HepG2 (cell line): Measurements from ENCODE around the gene ANKUB1. TPM values are rescaled to one million over a fixed set of nuclear protein-coding genes. Genes with fewer than 3 reads are reported as not detected.

Experiments
- ATAC-seq: fragments of 200-7000 bp; cut with Tn5 transposase; 3 replicates; pipeline ENCODE4 v1.9.1; 2020; ENCODE audit warnings: mild to moderate bottlenecking, moderate library complexity
- BruUV-seq: library from RNA; stranded (reverse); fragments of 400-500 nt; replicated peaks from 2 replicates; lab custom pipeline; 2021; lab: Mats Ljungman, UMichigan
- CTCF ChIA-PET: fragments of 300-600 bp; formaldehyde crosslinking; extraction: SDS; loops from one replicate; lab custom pipeline; 2021; ENCODE audit warnings: low total read pairs, inconsistent platforms, low intra/inter-chr PET ratio; lab: Yijun Ruan, JAX
- POLR2A ChIA-PET: fragments of 350-600 bp; sonication (Branson Sonifier 250); formaldehyde crosslinking; loops from one replicate; lab custom pipeline; 2020; ENCODE audit warnings: antibody characterized with exemption, inconsistent platforms; lab: Yijun Ruan, JAX
- DNase-seq: peaks from one replicate; pipeline ENCODE4 v3.0.0-alpha.2; 2015; ENCODE audit warnings: low spot score
- FAIRE-seq: peaks from 3 replicates; lab custom pipeline; 2011; peaks lifted over from hg19 to GRCh38; lab: Jason Lieb, UNC
- H2AFZ ChIP-seq: one replicate; pipeline ENCODE4 v1.6.1; 2011; ENCODE audit warnings: low read length, inconsistent platforms
- H3K27ac ChIP-seq: fragments of 300-600 bp; 3 replicates; pipeline ENCODE4 v1.8.0; 2011; ENCODE audit warnings: mixed run types, mild to moderate bottlenecking, mixed read lengths, low read length, inconsistent platforms; ENCODE audit not compliant: insufficient read depth; ENCODE audit errors: extremely low read length
- H3K27me3 ChIP-seq, 2 experiments: fragments of 200-600 bp in 1 of 2; 2 replicates in 1 of 2; 3 replicates in 1 of 2; pipeline versions ENCODE4 v1.6.0 to v1.8.0; 2011; ENCODE audit warnings: low read length in 2 of 2, mild to moderate bottlenecking in 2 of 2, moderate library complexity in 2 of 2, inconsistent platforms in 1 of 2; ENCODE audit not compliant: insufficient read depth in 2 of 2, control insufficient read depth in 1 of 2
- H3K36me3 ChIP-seq, 2 experiments: fragments of 200-600 bp in 1 of 2; replicated peaks in 1 of 2; 2 replicates in 1 of 2; 3 replicates in 1 of 2; pipeline versions ENCODE4 v1.5.1 to v1.8.0; 2011; ENCODE audit warnings: low read length in 2 of 2, inconsistent platforms in 1 of 2; ENCODE audit not compliant: insufficient read depth in 2 of 2, control insufficient read depth in 1 of 2
- H3K4me1 ChIP-seq: 2 replicates; pipeline ENCODE4 v1.5.1; 2012; ENCODE audit warnings: low read length, inconsistent platforms; ENCODE audit not compliant: insufficient read depth
- H3K4me2 ChIP-seq: 2 replicates; pipeline ENCODE4 v1.6.0; 2011; ENCODE audit warnings: low read depth, low read length, inconsistent platforms
- H3K4me3 ChIP-seq, 3 experiments: fragments of 200-600 bp in 1 of 3; sonication (generic), shearing (Covaris generic) in 1 of 3; replicated peaks in 1 of 3; 2 replicates each; pipeline ENCODE4 v1.5.1; 2011 to 2016; ENCODE audit warnings: low read length in 3 of 3, inconsistent platforms in 2 of 3, low read depth in 2 of 3, mild to moderate bottlenecking in 2 of 3, control low read depth in 1 of 3, mixed read lengths in 1 of 3; ENCODE audit not compliant: insufficient read depth in 1 of 3
- H3K79me2 ChIP-seq: one replicate; pipeline ENCODE4 v1.6.1; 2011; ENCODE audit warnings: low read length, inconsistent platforms; ENCODE audit not compliant: insufficient read depth
- H3K9ac ChIP-seq: 2 replicates; pipeline ENCODE4 v1.6.0; 2011; ENCODE audit warnings: mild to moderate bottlenecking, low read depth, low read length, inconsistent platforms; ENCODE audit not compliant: insufficient read depth
- H3K9me3 ChIP-seq: 2 replicates; pipeline ENCODE4 v1.5.1; 2012; ENCODE audit warnings: mild to moderate bottlenecking, low read length
- H4K20me1 ChIP-seq: 2 replicates; pipeline ENCODE4 v1.6.0; 2011; ENCODE audit warnings: inconsistent platforms, mild to moderate bottlenecking, low read length, moderate library complexity; ENCODE audit not compliant: insufficient read depth
- CENPBD1 ChIP-seq: sonication (generic); formaldehyde crosslinking; IDR thresholded peaks from 2 replicates; pipeline ENCODE4 v1.8.0; 2022; ENCODE audit warnings: missing genetic modification reagents, low read depth, mild to moderate bottlenecking, borderline replicate concordance
- FIP1L1 ChIP-seq: fragments of 200-400 bp; formaldehyde crosslinking; IDR thresholded peaks from 2 replicates; pipeline ENCODE4 v1.6.1; 2018; ENCODE audit warnings: low read depth, mild to moderate bottlenecking, low read length, moderate library complexity, borderline replicate concordance; ENCODE audit not compliant: insufficient read depth
- GFI1 ChIP-seq: sonication (generic); formaldehyde crosslinking; IDR thresholded peaks from 2 replicates; pipeline ENCODE4 v1.5.0; 2020; ENCODE audit warnings: missing genetic modification reagents, mild to moderate bottlenecking, borderline replicate concordance
- NKX3-1 ChIP-seq: sonication (generic); formaldehyde crosslinking; IDR thresholded peaks from 2 replicates; pipeline ENCODE4 v1.5.0; 2020; ENCODE audit warnings: missing genetic modification reagents
- RNF219 ChIP-seq: sonication (generic); formaldehyde crosslinking; IDR thresholded peaks from 2 replicates; pipeline ENCODE4 v1.5.0; 2020; ENCODE audit warnings: mild to moderate bottlenecking, missing genetic modification reagents
- THAP9 ChIP-seq: sonication (generic); formaldehyde crosslinking; IDR thresholded peaks from 2 replicates; pipeline ENCODE4; 2020; ENCODE audit warnings: missing genetic modification reagents, mild to moderate bottlenecking, borderline replicate concordance
- ZBTB2 ChIP-seq: sonication (generic); formaldehyde crosslinking; IDR thresholded peaks from 2 replicates; pipeline ENCODE4 v1.8.0; 2022; ENCODE audit warnings: low read depth, missing genetic modification reagents
- ZGPAT ChIP-seq: IDR thresholded peaks from 2 replicates; pipeline ENCODE4 v1.6.1; 2016; ENCODE audit warnings: mild to moderate bottlenecking
- ZNF143 ChIP-seq: sonication (generic); formaldehyde crosslinking; IDR thresholded peaks from 2 replicates; pipeline ENCODE4 v1.4.0; 2020; ENCODE audit warnings: missing genetic modification reagents
- ZNF274 ChIP-seq: sonication (generic); formaldehyde crosslinking; IDR thresholded peaks from 2 replicates; pipeline ENCODE4 v1.5.1; 2020; ENCODE audit warnings: mild to moderate bottlenecking, missing genetic modification reagents
- ZNF331 ChIP-seq: sonication (generic); formaldehyde crosslinking; IDR thresholded peaks from 2 replicates; pipeline ENCODE4 v1.4.0; 2020; ENCODE audit warnings: missing genetic modification reagents
- ZNF781 ChIP-seq: sonication (generic); formaldehyde crosslinking; IDR thresholded peaks from 2 replicates; pipeline ENCODE4 v1.5.1; 2020; ENCODE audit warnings: borderline replicate concordance, mild to moderate bottlenecking, missing genetic modification reagents; ENCODE audit errors: not compliant biosample characterization
- ZNF839 ChIP-seq: sonication (generic); formaldehyde crosslinking; IDR thresholded peaks from 2 replicates; pipeline ENCODE4 v1.4.0; 2020; ENCODE audit warnings: missing genetic modification reagents, mild to moderate bottlenecking, borderline replicate concordance
- in situ Hi-C: cut with HindIII; loops from 2 replicates; pipeline ENCODE4 v1.10.0; 2017; ENCODE audit warnings: low pct_unique_long_range_greater_than_20kb; ENCODE audit not compliant: extremely low pct_ligation_motif_present
- intact Hi-C: fragments of 100-400 bp; cut with micrococcal nuclease; formaldehyde crosslinking; loops from one replicate; pipeline ENCODE4 v1.10.0; 2022; ENCODE audit not compliant: unreplicated experiment
- polyA plus RNA-seq, 8 experiments: library from polyadenylated mRNA; depleted of rRNA in 3 of 8; stranded (reverse) in 7 of 8; unstranded in 1 of 8; fragments of >200 nt; fragmentation: Illumina TruSeq in 4 of 8; extraction: Trizol in 4 of 8; gene quantifications; 2 replicates each; pipeline versions ENCODE4 v1.2.1 to v1.2.3, GENCODE V29; 2011 to 2016; ENCODE audit warnings: low read depth in 4 of 8, missing spikeins in 1 of 8, mixed read lengths in 1 of 8; ENCODE audit not compliant: insufficient read depth in 1 of 8
- total RNA-seq, 5 experiments: library from RNA; depleted of rRNA; stranded (reverse); fragments of >200 nt; fragmentation: Illumina TruSeq; extraction: Trizol; gene quantifications; 2 replicates each; pipeline ENCODE4 v1.2.3, GENCODE V29; 2016; ENCODE audit warnings: low read depth in 1 of 5

The ANKUB1 gene
- total and polyA plus RNA-seq, 2 of the 13 experiments (the other 11 are each of a cell fraction or from before 2014, with no cell fraction given), result not detected

- Histone ChIP-seq H2AFZ (no peak overlapping the region), H3K4me3 (no peak overlapping the region), H3K27me3 (no peaks in the 10 kb centered on the region; a peak in 1 of 5 replicates), H3K79me2 (peaks cover 15% of the 10 kb centered on the region), H3K4me1 (peaks cover 17% of the 10 kb centered on the region), H4K20me1 (peaks cover 9% of the 10 kb centered on the region), H3K9ac (no peak overlapping the region), H3K9me3 (no peaks in the 10 kb centered on the region), H3K4me2 (no peak overlapping the region), H3K27ac (no peak overlapping the region), H3K36me3 (no peaks in the 10 kb centered on the region)
- no peak for TF ChIP-seq RNF219 (CRISPR knock-in tag)
- no peak for TF ChIP-seq ZNF781 (CRISPR knock-in tag)
- no peak for TF ChIP-seq ZNF143
- TF ChIP-seq THAP9 (CRISPR knock-in tag), result no peak
- TF ChIP-seq FIP1L1, result no peak
- no peak for TF ChIP-seq CENPBD1 (CRISPR knock-in tag)
- TF ChIP-seq GFI1, result no peak
- TF ChIP-seq ZNF839 (CRISPR knock-in tag), result no peak
- TF ChIP-seq ZNF331 (CRISPR knock-in tag), result no peak
- TF ChIP-seq ZGPAT, result no peak
- TF ChIP-seq NKX3-1 (CRISPR knock-in tag), result no peak
- TF ChIP-seq ZBTB2 (CRISPR knock-in tag), result no peak
- no peak for TF ChIP-seq ZNF274 (CRISPR knock-in tag)
- ChIA-PET POLR2A (no interaction called here), CTCF (interaction anchor here (2.9 kb wide), 1 partner anchor 44 kb away, joined by 21 read pairs; no protein-coding TSS in a partner anchor)
- DNase-seq (no peak), FAIRE-seq (no peak), ATAC-seq (no peak)
- intact Hi-C loops (loop anchor here (5.0 kb wide), 1 partner anchor 57 kb away; the partner anchor contains the start of gene COMMD2), in situ Hi-C loops (loop anchor here (5.0 kb wide), 1 partner anchor 42 kb away; no protein-coding TSS in a partner anchor)
- no TSS peak for BruUV-seq
Measured at GRCh38 chr3:149809699-149810098, 17.3 kb upstream of the ANKUB1 start.
